IMR-90 (cell line): ENCODE measurements around the gene GNAZ. TPM values are rescaled to one million over a fixed set of nuclear protein-coding genes. Genes with fewer than 3 reads are reported as not detected.

ENCODE experiments used
- ATAC-seq: fragments of 200-7000 bp; cut with Tn5 transposase; 2 replicates; pipeline ENCODE4 v1.9.1; 2020; ENCODE audit warnings: low read depth, mild to moderate bottlenecking, moderate library complexity
- BruUV-seq: library from RNA; stranded (reverse); fragments of 400-500 nt; replicated peaks from 2 replicates; lab custom pipeline; 2021; lab: Mats Ljungman, UMichigan
- CTCF ChIA-PET: fragments of 300-600 bp; formaldehyde crosslinking; extraction: SDS; loops from one replicate; lab custom pipeline; 2021; ENCODE audit warnings: antibody characterized with exemption; lab: Yijun Ruan, JAX
- POLR2A ChIA-PET: fragments of 300-600 bp; sonication (Branson Sonifier 250); formaldehyde crosslinking; loops from one replicate; lab custom pipeline; 2022; ENCODE audit warnings: antibody characterized with exemption; ENCODE audit not compliant: unreplicated experiment; lab: Charles Lee
- DNase-seq: peaks from one replicate; pipeline ENCODE4 v3.0.0; 2013
- H2AFZ ChIP-seq: replicated peaks from 2 replicates; pipeline ENCODE3; 2013; ENCODE audit warnings: low read length, mild to moderate bottlenecking; ENCODE audit not compliant: poor library complexity
- H2AK5ac ChIP-seq: 2 replicates; pipeline ENCODE4 v1.6.1; 2013; ENCODE audit warnings: low read depth, low read length, inconsistent platforms
- H2AK9ac ChIP-seq: replicated peaks from 2 replicates; pipeline ENCODE3; 2013; ENCODE audit warnings: mild to moderate bottlenecking, low read depth, low read length, moderate library complexity; ENCODE audit not compliant: poor library complexity
- H2BK120ac ChIP-seq: 2 replicates; pipeline ENCODE4 v1.6.1; 2013; ENCODE audit warnings: low read depth, low read length, inconsistent platforms
- H2BK15ac ChIP-seq: 3 replicates; pipeline ENCODE4 v1.6.1; 2013; ENCODE audit warnings: low read depth, low read length, inconsistent platforms
- H2BK20ac ChIP-seq: 2 replicates; pipeline ENCODE4 v1.6.1; 2013; ENCODE audit warnings: low read depth, mild to moderate bottlenecking, inconsistent platforms, low read length, moderate library complexity
- H2BK5ac ChIP-seq: 2 replicates; pipeline ENCODE4 v1.6.1; 2013; ENCODE audit warnings: mild to moderate bottlenecking, low read depth, low read length, inconsistent platforms; ENCODE audit not compliant: poor library complexity, severe bottlenecking
- H3K14ac ChIP-seq: replicated peaks from 2 replicates; pipeline ENCODE4 v1.6.1; 2013; ENCODE audit warnings: low read depth, low read length, inconsistent platforms
- H3K18ac ChIP-seq: 2 replicates; pipeline ENCODE4 v1.6.1; 2013; ENCODE audit warnings: low read depth, low read length, control low read depth
- H3K23ac ChIP-seq: 2 replicates; pipeline ENCODE4 v1.6.1; 2013; ENCODE audit warnings: low read depth, low read length, inconsistent platforms
- H3K27ac ChIP-seq: 2 replicates; pipeline ENCODE4 v1.5.1; 2013; ENCODE audit warnings: mild to moderate bottlenecking, control low read depth, low read length; ENCODE audit not compliant: insufficient read depth
- H3K27me3 ChIP-seq: 2 replicates; pipeline ENCODE4 v1.6.1; 2013; ENCODE audit warnings: low read length; ENCODE audit not compliant: control insufficient read depth, insufficient read depth
- H3K36me3 ChIP-seq: 2 replicates; pipeline ENCODE4 v1.6.1; 2013; ENCODE audit warnings: low read length, mixed read lengths; ENCODE audit not compliant: control insufficient read depth, insufficient read depth
- H3K4ac ChIP-seq: 2 replicates; pipeline ENCODE4 v1.6.1; 2013; ENCODE audit warnings: low read depth, low read length, inconsistent platforms
- H3K4me1 ChIP-seq: 2 replicates; pipeline ENCODE4 v1.6.1; 2013; ENCODE audit warnings: low read length, mixed read lengths; ENCODE audit not compliant: control insufficient read depth, insufficient read depth
- H3K4me2 ChIP-seq: 2 replicates; pipeline ENCODE4 v1.6.1; 2013; ENCODE audit warnings: low read depth, mild to moderate bottlenecking, control low read depth, low read length, moderate library complexity
- H3K4me3 ChIP-seq: 2 replicates; pipeline ENCODE4 v1.5.1; 2013; ENCODE audit warnings: low read depth, mild to moderate bottlenecking, control low read depth, low read length, moderate library complexity; ENCODE audit not compliant: insufficient read depth
- H3K56ac ChIP-seq: 2 replicates; pipeline ENCODE4 v1.6.1; 2013; ENCODE audit warnings: low read length, inconsistent platforms; ENCODE audit not compliant: insufficient read depth; ENCODE audit errors: extremely low read depth
- H3K79me1 ChIP-seq, 2 experiments: 2 replicates each; pipeline ENCODE4 v1.6.1; 2013; ENCODE audit warnings: low read length in 2 of 2, inconsistent platforms in 1 of 2, low read depth in 1 of 2
- H3K9ac ChIP-seq: 2 replicates; pipeline ENCODE4 v1.6.1; 2013; ENCODE audit warnings: low read depth, low read length, control low read depth
- H3K9me1 ChIP-seq: 2 replicates; pipeline ENCODE4 v1.6.1; 2013; ENCODE audit warnings: low read length, inconsistent platforms; ENCODE audit not compliant: insufficient read depth
- H3K9me3 ChIP-seq: 2 replicates; pipeline ENCODE4 v1.6.1; 2013; ENCODE audit warnings: low read length; ENCODE audit not compliant: control insufficient read depth, insufficient read depth
- H4K20me1 ChIP-seq: 2 replicates; pipeline ENCODE4 v1.6.1; 2013; ENCODE audit warnings: low read length, inconsistent platforms; ENCODE audit not compliant: insufficient read depth
- H4K5ac ChIP-seq: 2 replicates; pipeline ENCODE4 v1.6.1; 2013; ENCODE audit warnings: mild to moderate bottlenecking, low read depth, low read length, control low read depth
- H4K8ac ChIP-seq, 2 experiments: 2 replicates each; pipeline ENCODE4 v1.6.1; 2013; ENCODE audit warnings: low read depth in 2 of 2, low read length in 2 of 2, control low read depth in 1 of 2, inconsistent platforms in 1 of 2
- H4K91ac ChIP-seq: 2 replicates; pipeline ENCODE4 v1.6.1; 2013; ENCODE audit warnings: low read depth, low read length, inconsistent platforms; ENCODE audit not compliant: insufficient read depth
- FOS ChIP-seq: fragments of 150-350 bp; IDR thresholded peaks from 2 replicates; pipeline ENCODE4 v1.6.1; 2016; ENCODE audit warnings: low read depth, low read length
- MXI1 ChIP-seq: IDR thresholded peaks from 2 replicates; pipeline ENCODE4 v1.6.1; 2012; ENCODE audit warnings: low read depth, mild to moderate bottlenecking, low read length, moderate library complexity, borderline replicate concordance
- POLR2A ChIP-seq: IDR thresholded peaks from 2 replicates; pipeline ENCODE4 v1.6.1; 2012; ENCODE audit warnings: mild to moderate bottlenecking, low read depth, low read length
- WGBS, 2 experiments: methylation state at CpG; one replicate each; pipeline versions ENCODE4 v1.1.5 to v1.1.7; 2013; ENCODE audit warnings: missing lambda C conversion rate in 2 of 2; ENCODE audit not compliant: insufficient read length in 1 of 2; ENCODE audit errors: extremely low coverage in 2 of 2; 5-methylcytosine and 5-hydroxymethylcytosine counted together
- dilution Hi-C: fragments of 300-500 bp; cut with HindIII; formaldehyde crosslinking; loops from one replicate; pipeline ENCODE4 v1.14.3; 2018; ENCODE audit warnings: low sequenced_read_pairs; ENCODE audit not compliant: unreplicated experiment
- in situ Hi-C: fragments of 300-500 bp; cut with MboI; formaldehyde crosslinking; loops from 3 replicates; pipeline ENCODE4 v1.14.3; 2019; ENCODE audit warnings: low sequenced_read_pairs, inconsistent platforms, mixed read lengths
- intact Hi-C: fragments of 100-400 bp; cut with micrococcal nuclease; formaldehyde crosslinking; loops from 2 replicates; pipeline ENCODE4 v1.10.0; 2022
- polyA plus RNA-seq, 3 experiments: library from polyadenylated mRNA; depleted of rRNA; stranded (reverse); fragments of >200 nt; gene quantifications; 2 replicates each; pipeline ENCODE4 v1.2.3, GENCODE V29; 2012; ENCODE audit warnings: low replicate concordance in 1 of 3
- total RNA-seq: library from RNA; depleted of rRNA; stranded (reverse); fragments of >200 nt; gene quantifications from 2 replicates; pipeline ENCODE4 v1.2.3, GENCODE V29; 2012

GNAZ gene
- total and polyA plus RNA-seq, 2 of the 4 experiments (the other 2 are of a cell fraction) = 1.5 to 2.5 TPM

DNA sequence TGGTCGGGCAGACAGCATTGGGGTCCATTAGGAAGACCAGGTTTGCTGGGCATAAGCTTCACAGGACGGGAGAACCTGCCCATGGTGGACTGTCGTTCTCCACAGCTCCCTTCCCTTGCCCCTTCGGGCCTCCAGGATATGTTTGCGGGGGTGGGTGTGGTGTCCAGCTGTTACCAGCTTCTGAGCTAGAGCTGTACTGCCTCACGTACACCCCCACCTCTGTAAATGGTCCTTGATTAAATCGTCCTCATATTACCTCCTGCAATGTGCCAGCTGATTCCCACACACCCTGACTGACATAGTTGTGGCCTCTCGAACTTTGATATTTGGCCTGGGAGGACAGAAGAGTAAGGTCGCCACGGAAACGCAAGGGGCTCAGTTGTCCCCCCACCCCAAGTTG is 93.8 kb downstream of the GNAZ start:
- ATAC-seq (no peak), DNase-seq (no peak)
- Histone ChIP-seq H3K23ac (no peak overlapping the region), H2AK5ac (no peak overlapping the region), H3K9ac (no peak overlapping the region), H2AFZ (no peak overlapping the region), H4K91ac (no peak overlapping the region), H3K4me2 (no peak overlapping the region), H3K27me3 (peaks cover 3% of the 10 kb centered on the region; the same call in 1 of the 2 replicates), H4K5ac (no peak overlapping the region), H3K27ac (no peak overlapping the region), H3K4me3 (no peak overlapping the region), H2AK9ac (no peak overlapping the region), H3K4ac (no peak overlapping the region), H3K14ac (no peak overlapping the region), H3K56ac (no peak overlapping the region), H4K20me1 (no peaks in the 10 kb centered on the region), H3K9me1 (no peaks in the 10 kb centered on the region), H3K36me3 (no peaks in the 10 kb centered on the region), H2BK5ac (no peak overlapping the region), H2BK120ac (no peak overlapping the region), H2BK15ac (no peak overlapping the region), H2BK20ac (no peak overlapping the region), H4K8ac (no peak overlapping the region), H3K79me1 (no peaks in the 10 kb centered on the region), H3K4me1 (peaks cover 5% of the 10 kb centered on the region; the same call in 1 of the 2 replicates), H3K9me3 (no peaks in the 10 kb centered on the region; the same call in 1 of the 2 replicates), H3K18ac (no peak overlapping the region)
- BruUV-seq = no TSS peak
- TF ChIP-seq FOS (no peak), MXI1 (no peak), POLR2A (no peak)
- 88% methylated on average over 4 of the region's 11 CpGs; no CpG with 5 or more reads in 1 of the 2 experiments for WGBS, 2 experiments
- ChIA-PET CTCF (interaction anchor here (0.8 kb wide), 1 partner anchor 11 kb away, joined by 4 read pairs; no protein-coding TSS in a partner anchor), POLR2A (no interaction called here)
- in situ Hi-C loops = no loop called here
- intact Hi-C loops = no loop called here
- dilution Hi-C loops = no loop called here
